GM15510 (cell line): ENCODE measurements around the gene FNIP2.

ENCODE experiments used
- POLR2A ChIP-seq: IDR thresholded peaks from 3 replicates; pipeline ENCODE4 v1.6.1; 2011; ENCODE audit warnings: borderline replicate concordance; ENCODE audit not compliant: insufficient read length; ENCODE audit errors: extremely low read depth

The FNIP2 gene

DNA sequence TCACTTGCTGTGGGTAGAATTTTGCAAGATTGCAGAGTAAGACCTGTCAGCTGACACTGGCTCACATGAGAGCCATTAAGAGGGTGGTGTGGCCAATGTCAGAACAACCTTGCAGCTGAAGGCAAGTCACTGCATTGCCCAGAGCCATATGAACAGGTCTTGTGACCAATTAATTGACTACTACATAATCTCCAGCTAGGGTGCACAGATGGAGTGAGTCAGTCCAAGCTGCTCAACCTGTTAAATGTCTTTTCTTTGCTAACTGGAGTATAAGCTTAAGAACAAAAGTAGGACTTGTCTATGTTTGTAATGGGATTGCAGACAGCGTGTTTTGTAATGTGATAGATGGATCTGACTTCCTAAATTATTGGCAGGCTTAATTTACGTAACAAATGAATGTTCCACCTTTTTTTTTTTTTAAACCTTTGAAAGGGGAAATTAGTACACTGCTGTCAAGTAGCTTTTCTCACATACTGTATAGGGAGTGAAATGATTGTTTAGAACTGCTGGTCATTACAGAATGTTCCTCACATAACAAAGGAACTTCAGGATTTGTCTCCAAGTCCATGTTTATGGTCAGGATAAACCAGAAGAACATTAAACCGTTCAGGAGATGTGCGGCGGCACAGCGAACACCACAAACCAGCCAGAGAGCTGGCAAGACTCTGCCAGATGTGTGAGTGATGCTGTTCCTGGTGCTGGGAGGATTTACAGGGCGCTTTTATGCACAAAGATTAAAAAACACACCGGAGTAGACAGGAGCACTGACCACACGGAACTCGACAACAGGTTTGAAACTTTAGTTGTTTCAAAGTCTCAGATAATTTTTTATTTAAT lies 37.0 kb downstream of the FNIP2 start:
- TF ChIP-seq POLR2A, result no peak

DNA sequence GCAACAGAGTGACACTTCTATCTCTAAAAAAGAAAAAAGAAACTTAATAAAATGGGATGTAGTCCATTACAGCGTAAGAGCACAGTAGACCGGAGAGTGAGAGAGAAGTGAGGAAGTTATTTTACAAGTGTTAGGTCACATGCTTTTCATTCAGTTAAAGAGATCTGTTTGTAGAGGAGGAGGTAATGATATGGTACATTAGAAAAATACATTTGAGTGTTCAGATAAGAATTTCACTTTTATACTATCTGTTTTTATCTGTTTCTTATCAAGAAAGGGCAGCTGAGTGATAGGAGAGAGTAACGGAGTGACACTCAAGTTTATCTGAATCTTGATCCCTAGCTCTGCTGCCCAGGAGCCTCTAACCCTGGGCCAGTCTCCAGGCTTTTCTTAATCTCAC lies 38.9 kb downstream of the FNIP2 start:
- no peak for TF ChIP-seq POLR2A

DNA sequence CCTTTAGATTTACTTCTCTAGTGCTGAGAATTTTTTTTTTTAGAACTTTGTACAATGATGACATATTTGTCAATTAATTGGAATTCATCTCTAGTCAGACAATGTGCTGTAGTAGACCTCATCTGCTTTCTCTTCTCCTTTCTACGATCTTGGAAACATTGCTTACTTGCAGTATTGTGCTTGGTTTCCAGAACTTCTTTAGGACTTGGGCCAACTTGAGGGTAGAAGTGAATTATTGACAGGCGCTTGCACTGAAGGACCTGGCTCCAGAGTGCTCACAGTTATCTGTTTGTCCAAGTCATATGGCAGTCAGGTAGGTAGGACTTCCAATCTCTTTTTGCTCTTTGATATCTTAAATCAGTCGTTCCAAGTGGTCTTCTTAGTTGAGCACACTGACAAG lies 39.6 kb downstream of the FNIP2 start:
- TF ChIP-seq POLR2A, result no peak

DNA sequence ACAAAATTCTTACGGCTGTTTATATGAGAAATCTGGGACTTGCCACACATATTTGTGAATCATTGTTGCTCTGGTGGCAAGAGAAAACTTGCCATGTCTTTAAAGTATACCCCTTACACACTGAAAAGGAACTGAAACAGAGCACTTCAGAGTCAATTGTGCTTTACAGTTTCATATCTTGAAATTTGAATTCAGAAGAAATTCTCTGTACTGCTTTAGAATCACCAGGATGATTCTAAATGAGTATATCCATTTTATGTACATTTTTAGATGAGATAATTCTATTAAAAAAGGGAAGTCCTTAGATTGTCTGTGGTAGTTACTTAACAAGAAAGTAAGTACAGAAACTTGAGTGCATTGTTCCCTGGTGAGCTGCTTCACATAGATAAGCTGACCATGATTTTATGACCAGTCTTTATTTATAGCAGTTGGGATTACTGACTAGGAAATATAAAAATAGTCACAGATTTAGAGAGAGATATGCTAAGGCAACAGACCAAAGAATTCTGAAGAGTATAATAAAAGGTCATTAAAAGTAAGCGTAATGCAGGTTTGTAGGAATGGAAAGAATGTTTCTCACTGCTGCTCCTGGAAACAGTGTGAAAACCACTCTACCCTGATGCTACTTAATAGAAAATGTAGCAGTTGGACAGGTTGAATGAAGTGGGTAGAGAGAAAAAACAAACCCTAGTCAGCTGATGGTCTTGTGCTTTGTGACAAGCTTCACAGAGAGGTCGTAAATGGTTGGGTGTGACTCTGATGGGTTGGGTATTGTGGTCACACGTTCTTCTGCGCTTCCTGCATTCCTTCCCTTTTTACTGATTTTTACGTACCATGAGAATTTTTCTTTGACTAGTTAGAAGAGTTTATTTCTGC lies 41.0 kb downstream of the FNIP2 start:
- no peak for TF ChIP-seq POLR2A

DNA sequence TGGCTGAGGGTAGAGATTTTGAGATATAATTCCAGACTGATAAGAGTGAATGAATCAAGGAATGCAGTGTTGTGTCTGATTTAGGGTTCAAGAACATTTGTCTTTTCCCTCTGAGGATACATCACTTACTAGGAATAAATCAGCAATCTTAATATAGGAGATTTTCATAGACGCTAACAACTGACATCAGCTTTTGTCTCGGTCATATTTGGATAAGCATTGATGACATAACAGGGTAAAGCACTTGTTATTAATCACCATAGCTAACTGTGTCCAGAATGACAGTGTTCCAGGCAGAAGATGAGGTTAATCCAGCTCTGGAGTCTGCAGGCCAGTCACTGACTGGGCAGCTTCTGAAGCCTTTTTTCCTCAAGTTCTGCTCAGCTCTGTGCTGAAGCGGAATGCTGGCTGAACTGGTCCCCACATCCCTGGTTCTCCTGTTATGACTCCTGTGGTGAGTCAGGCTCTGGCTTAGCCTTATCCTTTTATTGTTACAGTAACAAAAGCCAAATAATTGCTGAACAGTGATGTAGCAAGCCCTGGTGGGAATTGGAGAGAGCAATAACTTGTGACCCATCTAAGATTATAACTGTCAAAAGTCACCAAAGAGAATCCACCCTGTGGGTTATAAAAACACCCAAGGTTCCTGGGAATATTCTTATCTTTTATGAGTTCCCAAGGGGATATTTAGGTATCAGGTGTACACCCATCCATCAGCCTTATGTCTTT lies 41.8 kb downstream of the FNIP2 start:
- no peak for TF ChIP-seq POLR2A

DNA sequence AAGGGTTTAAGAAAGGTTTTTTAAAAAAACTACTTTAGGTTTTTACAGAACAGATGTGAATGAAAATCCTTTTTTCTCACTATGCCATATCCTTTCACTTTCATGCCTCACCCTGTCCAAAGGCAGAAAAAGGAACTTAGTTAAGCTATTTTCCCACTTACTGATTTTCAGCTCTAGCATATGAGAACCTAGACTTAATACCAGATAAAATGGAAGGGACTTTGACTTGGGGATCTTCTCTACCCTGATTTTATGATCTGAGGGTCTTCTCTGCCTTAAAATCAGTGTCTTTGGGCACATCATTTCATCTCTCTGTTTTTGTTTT lies 42.4 kb downstream of the FNIP2 start:
- TF ChIP-seq POLR2A, result no peak

DNA sequence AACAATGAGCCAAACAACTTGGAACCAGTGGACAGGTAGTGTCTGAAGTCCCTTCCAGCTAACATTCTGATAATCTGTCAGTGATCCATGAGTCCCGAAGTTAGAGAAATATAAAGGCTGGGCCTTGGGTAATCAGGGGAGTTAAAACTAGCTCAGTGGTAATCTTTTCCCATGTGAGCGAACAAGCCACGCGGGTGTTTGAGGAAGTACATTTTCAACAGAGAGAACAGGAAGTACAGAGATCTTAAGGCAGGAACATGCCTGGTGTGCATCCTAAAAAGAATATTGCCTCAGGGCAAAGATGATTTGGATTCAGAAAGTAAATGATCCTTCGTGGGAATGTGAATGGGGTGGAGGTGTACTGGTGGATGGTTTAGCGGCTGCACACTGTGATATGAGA lies 42.9 kb downstream of the FNIP2 start:
- TF ChIP-seq POLR2A, result no peak

DNA sequence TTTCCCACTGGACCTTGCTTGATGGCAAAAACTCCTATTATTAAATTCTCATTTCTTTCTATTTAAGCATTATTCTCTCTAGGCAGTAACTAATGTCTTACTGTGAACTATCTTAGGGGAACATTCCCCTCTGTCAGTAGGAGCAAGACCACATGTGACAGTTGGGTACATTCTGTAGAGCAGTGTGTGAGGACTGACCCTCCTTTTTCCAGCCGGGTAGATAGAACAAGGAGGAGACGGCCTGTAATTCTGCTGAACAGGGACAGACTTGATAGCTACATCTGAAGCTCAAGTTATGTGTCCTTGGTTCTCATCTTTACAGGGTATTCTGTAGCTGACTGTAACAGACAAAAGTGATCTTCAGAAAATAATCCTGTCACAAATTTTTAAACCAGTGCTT lies 43.3 kb downstream of the FNIP2 start:
- TF ChIP-seq POLR2A, result no peak

DNA sequence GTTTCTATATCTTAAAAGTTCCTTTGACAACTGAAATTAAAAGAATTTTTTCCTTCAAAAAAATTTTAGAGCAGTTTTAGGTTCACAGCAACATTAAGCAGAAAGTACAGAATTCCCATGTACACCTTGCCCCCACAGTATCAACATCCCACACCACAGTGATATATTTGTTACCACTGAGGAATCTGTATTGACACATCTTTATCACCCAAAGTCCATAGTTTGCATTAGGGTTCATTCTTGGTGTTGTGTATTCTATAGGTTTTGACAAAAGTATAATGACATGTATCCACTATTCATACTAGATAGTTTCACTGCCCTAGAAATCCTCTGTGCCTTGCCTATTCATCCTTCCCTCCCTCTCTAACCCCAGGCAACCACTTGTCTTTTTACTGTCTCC lies 43.7 kb downstream of the FNIP2 start:
- no peak for TF ChIP-seq POLR2A

DNA sequence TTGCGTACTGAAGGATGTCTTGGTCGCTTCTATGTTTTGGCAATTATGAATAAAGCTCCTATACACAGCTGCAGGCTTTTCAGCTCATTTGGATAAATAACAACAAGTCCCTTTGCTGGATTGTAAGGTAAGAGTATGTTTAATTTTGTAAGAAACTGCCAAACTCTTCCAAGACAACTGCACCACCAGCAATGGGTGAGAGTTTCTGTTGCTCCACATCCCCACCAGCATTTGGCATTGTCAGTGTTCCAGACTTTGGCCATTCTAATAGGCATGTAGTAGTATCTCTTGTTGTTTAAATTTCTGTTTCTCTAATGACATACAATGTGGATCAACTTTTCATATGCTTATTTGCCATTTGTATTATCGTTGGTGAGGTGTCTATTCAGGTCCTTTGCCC lies 44.3 kb downstream of the FNIP2 start:
- no peak for TF ChIP-seq POLR2A

DNA sequence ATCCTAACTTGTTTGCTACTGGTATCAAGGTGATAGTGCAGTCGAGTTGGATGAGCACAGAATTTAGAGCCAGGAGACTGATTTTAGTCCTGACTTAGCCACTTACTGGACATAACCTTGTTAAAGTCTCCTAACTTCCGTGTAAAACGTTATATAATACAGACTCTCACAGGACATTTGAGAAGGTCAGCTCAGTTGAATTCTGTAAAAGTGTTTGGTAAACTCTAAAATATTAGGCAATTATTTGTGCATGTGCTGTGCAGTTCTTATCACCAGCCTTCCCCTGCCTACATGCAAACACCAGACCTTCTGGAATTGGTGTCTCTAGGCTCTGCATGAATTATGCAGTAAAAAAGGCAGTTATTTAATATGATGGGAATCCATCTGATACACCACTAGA lies 45.4 kb downstream of the FNIP2 start:
- no peak for TF ChIP-seq POLR2A

DNA sequence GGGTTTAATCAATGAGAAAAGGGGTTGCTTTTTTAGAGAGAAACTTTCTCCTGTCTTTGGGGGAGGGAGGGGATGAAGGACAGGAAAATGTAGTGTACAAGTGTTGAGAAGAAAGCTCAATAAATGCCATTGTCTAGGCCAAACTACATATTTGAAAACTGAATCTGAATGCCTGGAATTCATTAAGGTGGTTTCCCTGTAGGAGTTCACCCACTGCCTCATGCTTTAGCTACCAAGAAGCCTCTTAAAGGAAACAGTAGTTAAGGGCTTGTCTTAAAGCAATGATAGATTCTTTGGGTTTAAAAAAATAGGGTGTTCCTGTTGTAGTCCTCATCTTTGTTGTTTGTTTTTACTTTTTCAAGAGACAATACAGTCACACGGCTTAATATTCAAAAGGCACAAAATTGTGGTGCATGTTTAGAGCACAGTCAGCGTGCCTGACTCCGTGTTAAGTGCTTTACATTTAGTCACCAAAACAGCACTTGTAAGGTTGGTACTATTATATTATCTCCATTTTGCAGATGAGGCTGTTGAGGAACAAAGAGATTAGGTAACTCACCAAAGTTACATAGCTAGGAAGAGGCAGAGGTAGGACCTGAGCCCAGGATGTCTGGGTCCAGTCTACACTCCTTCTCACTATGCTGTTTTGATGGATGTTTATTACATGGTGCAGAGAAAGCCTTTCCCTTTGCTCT lies 46.0 kb downstream of the FNIP2 start:
- no peak for TF ChIP-seq POLR2A

DNA sequence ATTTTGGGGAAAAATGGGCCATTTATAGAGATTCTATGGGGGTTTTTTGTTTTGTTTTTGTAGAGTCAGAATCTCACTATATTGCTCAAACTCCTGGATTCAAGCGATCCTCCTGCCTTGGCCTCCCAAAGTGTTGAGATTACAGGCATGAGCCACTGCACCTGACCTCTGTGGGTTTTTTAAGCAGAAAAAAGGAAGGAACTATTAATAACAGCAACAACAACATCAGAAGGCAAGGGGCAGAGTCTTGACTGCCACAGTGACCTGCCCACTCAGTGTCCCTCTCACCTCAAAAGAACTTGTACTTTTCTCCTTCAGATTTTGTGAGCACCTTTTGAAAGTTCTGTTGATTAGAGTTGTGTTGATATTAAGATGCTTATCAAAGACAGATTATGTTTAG lies 48.1 kb downstream of the FNIP2 start:
- no peak for TF ChIP-seq POLR2A

DNA sequence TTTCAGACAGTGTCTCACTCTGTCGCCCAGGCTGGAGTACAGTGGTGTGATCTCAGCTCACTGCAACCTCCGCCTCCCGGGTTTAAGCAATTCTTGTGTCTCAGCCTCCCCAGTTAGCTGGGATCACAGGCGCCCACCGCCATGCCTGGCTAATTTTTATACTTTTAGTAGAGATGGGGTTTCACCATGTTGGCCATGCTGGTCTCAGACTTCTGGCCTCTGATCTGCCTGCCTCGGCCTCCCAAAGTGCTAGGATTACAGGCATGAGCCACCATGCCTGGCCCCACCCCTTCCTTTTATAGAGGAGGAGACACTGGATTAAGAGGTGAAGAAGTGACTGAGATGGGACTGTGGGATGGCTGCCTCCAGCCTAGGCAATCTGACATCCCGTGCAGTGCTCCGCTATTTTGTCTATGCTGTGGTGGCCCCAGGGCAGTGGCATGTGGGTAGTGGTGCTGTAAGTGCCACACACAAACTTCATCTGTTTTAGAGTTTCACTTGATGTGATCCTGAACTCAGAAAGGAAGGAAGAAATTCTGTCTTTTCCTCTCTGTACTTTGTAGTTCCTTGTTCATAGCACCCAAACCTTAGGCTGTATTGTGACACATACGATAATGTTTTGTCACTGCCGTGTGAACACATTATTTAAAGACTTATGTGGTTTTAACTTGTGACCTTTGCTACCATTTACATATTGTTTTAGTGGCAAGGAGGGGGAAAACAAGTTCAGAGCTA lies 48.9 kb downstream of the FNIP2 start:
- TF ChIP-seq POLR2A, result no peak
